OCI-LY7 (cell line): ENCODE measurements around the gene NDUFA8. TPM values are rescaled to one million over a fixed set of nuclear protein-coding genes. Genes with fewer than 3 reads are reported as not detected.

Experiments
- BruUV-seq: library from RNA; stranded (reverse); fragments of 400-500 nt; replicated peaks from 2 replicates; lab custom pipeline; 2021; lab: Mats Ljungman, UMichigan
- CTCF ChIA-PET: fragments of 300-600 bp; sonication (Branson Sonifier 250); formaldehyde crosslinking; loops from one replicate; lab custom pipeline; 2022; ENCODE audit warnings: antibody characterized with exemption; ENCODE audit not compliant: unreplicated experiment; lab: Charles Lee
- POLR2A ChIA-PET: fragments of 300-600 bp; sonication (Branson Sonifier 250); formaldehyde crosslinking; loops from one replicate; lab custom pipeline; 2022; ENCODE audit warnings: antibody characterized with exemption; lab: Charles Lee
- DNase-seq: peaks from one replicate; pipeline ENCODE4 v3.0.0-alpha.2; 2015; ENCODE audit warnings: low spot score
- H2AFZ ChIP-seq: fragments of 200-600 bp; sonication (generic), shearing (Covaris generic); 2 replicates; pipeline ENCODE4 v1.6.1; 2014; ENCODE audit warnings: mild to moderate bottlenecking, antibody characterized with exemption, low read length, moderate library complexity
- H3K27ac ChIP-seq: fragments of 200-600 bp; sonication (generic); 2 replicates; pipeline ENCODE4 v1.5.1; 2014; ENCODE audit warnings: mixed run types, low read depth, mild to moderate bottlenecking, moderate library complexity, low read length, inconsistent platforms; ENCODE audit not compliant: poor library complexity, severe bottlenecking
- H3K36me3 ChIP-seq: fragments of 200-600 bp; sonication (generic); 2 replicates; pipeline ENCODE4 v1.6.1; 2014; ENCODE audit warnings: mild to moderate bottlenecking, antibody characterized with exemption, low read length, moderate library complexity, mixed read lengths; ENCODE audit not compliant: insufficient read depth
- H3K4me1 ChIP-seq: fragments of 200-600 bp; sonication (generic); 2 replicates; pipeline ENCODE4 v1.5.1; 2014; ENCODE audit warnings: mild to moderate bottlenecking, low read length; ENCODE audit not compliant: insufficient read depth, poor library complexity, severe bottlenecking
- H3K4me2 ChIP-seq: fragments of 200-600 bp; sonication (generic); 2 replicates; pipeline ENCODE4 v1.6.1; 2014; ENCODE audit warnings: mild to moderate bottlenecking, low read length
- H3K4me3 ChIP-seq: fragments of 200-600 bp; sonication (generic); 2 replicates; pipeline ENCODE4 v1.5.1; 2014; ENCODE audit warnings: mild to moderate bottlenecking, low read depth, low read length; ENCODE audit not compliant: poor library complexity, severe bottlenecking
- H3K79me2 ChIP-seq: fragments of 200-600 bp; sonication (generic); 2 replicates; pipeline ENCODE4 v1.6.1; 2016; ENCODE audit warnings: low read depth, mild to moderate bottlenecking, low read length, moderate library complexity, mixed read lengths; ENCODE audit not compliant: insufficient read depth
- H3K9me2 ChIP-seq: fragments of 200-600 bp; sonication (generic); 2 replicates; pipeline ENCODE4 v1.6.1; 2016; ENCODE audit warnings: mild to moderate bottlenecking, low read length, mixed read lengths; ENCODE audit not compliant: insufficient read depth
- H3K9me3 ChIP-seq: fragments of 200-600 bp; sonication (generic); 2 replicates; pipeline ENCODE4 v1.6.1; 2014; ENCODE audit warnings: mild to moderate bottlenecking, mixed run types, low read length, mixed read lengths
- H4K20me1 ChIP-seq: fragments of 200-600 bp; sonication (generic); 2 replicates; pipeline ENCODE4 v1.6.1; 2014; ENCODE audit warnings: mild to moderate bottlenecking, antibody characterized with exemption, low read length, moderate library complexity, mixed read lengths; ENCODE audit not compliant: insufficient read depth
- EZH2phosphoT487 ChIP-seq: fragments of 200-600 bp; sonication (generic); IDR thresholded peaks from 2 replicates; pipeline ENCODE4 v1.6.1; 2018; ENCODE audit warnings: low read depth, borderline replicate concordance, mild to moderate bottlenecking, mixed run types, antibody characterized with exemption, low read length, moderate library complexity, mixed read lengths
- intact Hi-C: fragments of 100-400 bp; cut with micrococcal nuclease; formaldehyde crosslinking; loops from one replicate; pipeline ENCODE4 v1.10.0; 2022; ENCODE audit not compliant: unreplicated experiment
- total RNA-seq, 2 experiments: library from RNA; depleted of rRNA in 1 of 2; stranded (reverse); fragments of >200 nt in 1 of 2; shearing (Covaris generic) in 1 of 2; gene quantifications; 2 replicates each; pipeline ENCODE4 v1.2.3, GENCODE V29; 2014 to 2022
- TF ChIP-seq, protein P1 (sequence below): fragments of 200-600 bp; sonication (generic); conservative IDR thresholded peaks from 2 replicates; pipeline ENCODE4 v1.5.1; 2014; ENCODE audit warnings: mild to moderate bottlenecking, antibody characterized with exemption, low read length, moderate library complexity, mixed read lengths

NDUFA8 gene
- total RNA-seq, 2 experiments from 2014 or later, result 24.2 to 51.0 TPM

DNA sequence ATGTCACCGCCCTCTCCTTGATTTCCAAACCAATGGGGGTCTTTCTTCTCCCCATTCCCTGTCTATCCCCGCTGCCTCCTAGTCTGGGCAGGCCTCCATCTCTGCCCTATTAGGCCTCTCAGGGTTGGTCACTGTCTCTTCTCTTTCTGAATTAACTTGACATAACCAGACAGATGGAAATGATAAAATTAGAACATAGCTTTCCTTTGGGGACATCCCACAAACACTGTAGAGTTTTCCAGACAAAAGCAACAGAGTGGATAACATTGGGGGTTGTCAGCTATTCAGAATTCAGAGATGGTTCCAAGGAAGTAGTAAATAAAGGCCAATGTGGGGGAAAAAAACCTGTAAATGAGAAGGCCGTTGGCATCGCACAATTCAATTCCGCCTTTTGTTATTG lies 44.5 kb upstream of the NDUFA8 start:
- H3K79me2 ChIP-seq, result no peaks in the 10 kb centered on the region
- H2AFZ ChIP-seq, result no peak overlapping the region
- H3K27ac ChIP-seq, result no peak overlapping the region
- no peaks in the 10 kb centered on the region for H3K36me3 ChIP-seq
- H3K4me1 ChIP-seq, result no peaks in the 10 kb centered on the region
- TF ChIP-seq EZH2phosphoT487, result no peak
- TF ChIP-seq, protein P1, sequence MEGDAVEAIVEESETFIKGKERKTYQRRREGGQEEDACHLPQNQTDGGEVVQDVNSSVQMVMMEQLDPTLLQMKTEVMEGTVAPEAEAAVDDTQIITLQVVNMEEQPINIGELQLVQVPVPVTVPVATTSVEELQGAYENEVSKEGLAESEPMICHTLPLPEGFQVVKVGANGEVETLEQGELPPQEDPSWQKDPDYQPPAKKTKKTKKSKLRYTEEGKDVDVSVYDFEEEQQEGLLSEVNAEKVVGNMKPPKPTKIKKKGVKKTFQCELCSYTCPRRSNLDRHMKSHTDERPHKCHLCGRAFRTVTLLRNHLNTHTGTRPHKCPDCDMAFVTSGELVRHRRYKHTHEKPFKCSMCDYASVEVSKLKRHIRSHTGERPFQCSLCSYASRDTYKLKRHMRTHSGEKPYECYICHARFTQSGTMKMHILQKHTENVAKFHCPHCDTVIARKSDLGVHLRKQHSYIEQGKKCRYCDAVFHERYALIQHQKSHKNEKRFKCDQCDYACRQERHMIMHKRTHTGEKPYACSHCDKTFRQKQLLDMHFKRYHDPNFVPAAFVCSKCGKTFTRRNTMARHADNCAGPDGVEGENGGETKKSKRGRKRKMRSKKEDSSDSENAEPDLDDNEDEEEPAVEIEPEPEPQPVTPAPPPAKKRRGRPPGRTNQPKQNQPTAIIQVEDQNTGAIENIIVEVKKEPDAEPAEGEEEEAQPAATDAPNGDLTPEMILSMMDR, result no peak
- H3K9me3 ChIP-seq, result no peaks in the 10 kb centered on the region
- no TSS peak for BruUV-seq
- ChIA-PET CTCF (no interaction called here), POLR2A (interaction anchor here (0.6 kb wide), 1 partner anchor 16 kb away, joined by 4 read pairs; no protein-coding TSS in a partner anchor)
- H3K4me2 ChIP-seq, result no peak overlapping the region
- no peaks in the 10 kb centered on the region for H3K9me2 ChIP-seq
- H4K20me1 ChIP-seq, result no peaks in the 10 kb centered on the region
- intact Hi-C loops, result no loop called here
- H3K4me3 ChIP-seq, result no peak overlapping the region
- DNase-seq, result no peak

- POLR2A ChIA-PET, result interaction anchor here (0.6 to 0.7 kb wide), 2 partner anchors 14 to 708 kb away, joined by 4 read pairs; no protein-coding TSS in a partner anchor
- DNase-seq, result no peak
- H3K4me2 ChIP-seq, result no peak overlapping the region
- CTCF ChIA-PET, result interaction anchor here (1.0 kb wide), 1 partner anchor 14 kb away, joined by 3 read pairs; no protein-coding TSS in a partner anchor
- H3K9me3 ChIP-seq, result no peaks in the 10 kb centered on the region
- intact Hi-C loops, result no loop called here
- no peaks in the 10 kb centered on the region for H4K20me1 ChIP-seq
- no peaks in the 10 kb centered on the region for H3K79me2 ChIP-seq
- no TSS peak for BruUV-seq
- H3K4me1 ChIP-seq, result no peaks in the 10 kb centered on the region
- TF ChIP-seq EZH2phosphoT487, result no peak
- TF ChIP-seq, protein P1, result no peak
- no peak overlapping the region for H3K27ac ChIP-seq
- no peaks in the 10 kb centered on the region for H3K9me2 ChIP-seq
- no peak overlapping the region for H3K4me3 ChIP-seq
- H3K36me3 ChIP-seq, result no peaks in the 10 kb centered on the region
- H2AFZ ChIP-seq, result no peak overlapping the region
Measured at GRCh38 chr9:122202111-122202510, 42.5 kb upstream of the NDUFA8 start.

DNA sequence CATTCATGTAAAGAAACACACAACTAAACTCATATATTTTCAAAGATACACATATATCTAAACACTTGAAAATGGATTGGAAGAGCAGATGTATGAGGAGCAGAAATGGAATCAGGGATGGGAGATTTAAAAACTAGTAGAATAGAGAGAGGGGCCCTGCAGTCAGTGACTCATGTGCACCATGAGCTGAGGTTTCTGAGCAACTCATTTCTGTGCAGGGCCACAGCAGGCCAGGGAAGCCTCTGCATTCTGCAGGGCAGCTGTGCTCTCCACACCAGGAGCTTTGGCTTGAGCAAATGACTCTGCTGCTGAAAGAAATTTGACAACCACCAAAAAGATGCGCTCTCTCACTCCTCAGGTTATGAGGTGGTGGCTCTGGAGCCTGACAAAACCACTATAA lies 42.1 kb upstream of the NDUFA8 start:
- intact Hi-C loops, result no loop called here
- Histone ChIP-seq H3K9me2 (no peaks in the 10 kb centered on the region), H4K20me1 (no peaks in the 10 kb centered on the region), H3K4me1 (no peaks in the 10 kb centered on the region), H3K36me3 (no peaks in the 10 kb centered on the region), H2AFZ (no peak overlapping the region), H3K79me2 (no peaks in the 10 kb centered on the region), H3K9me3 (no peaks in the 10 kb centered on the region), H3K27ac (no peak overlapping the region), H3K4me2 (no peak overlapping the region), H3K4me3 (no peak overlapping the region)
- no TSS peak for BruUV-seq
- ChIA-PET POLR2A (interaction anchor here (0.7 kb wide), 1 partner anchor 707 kb away, joined by 4 read pairs; no protein-coding TSS in a partner anchor), CTCF (interaction anchor here (1.0 kb wide), 1 partner anchor 14 kb away, joined by 3 read pairs; no protein-coding TSS in a partner anchor)
- TF ChIP-seq EZH2phosphoT487, result no peak
- TF ChIP-seq, protein P1, result no peak
- no peak for DNase-seq
